IMR-90 (cell line): ENCODE results near the gene ANK2. TPM values are rescaled to one million over a fixed set of nuclear protein-coding genes. Genes with fewer than 3 reads are reported as not detected.

Experiments used
- ATAC-seq: fragments of 200-7000 bp; cut with Tn5 transposase; 2 replicates; pipeline ENCODE4 v1.9.1; 2020; ENCODE audit warnings: low read depth, mild to moderate bottlenecking, moderate library complexity
- BruUV-seq: library from RNA; stranded (reverse); fragments of 400-500 nt; replicated peaks from 2 replicates; lab custom pipeline; 2021; lab: Mats Ljungman, UMichigan
- CTCF ChIA-PET: fragments of 300-600 bp; formaldehyde crosslinking; extraction: SDS; loops from one replicate; lab custom pipeline; 2021; ENCODE audit warnings: antibody characterized with exemption; lab: Yijun Ruan, JAX
- POLR2A ChIA-PET: fragments of 300-600 bp; sonication (Branson Sonifier 250); formaldehyde crosslinking; loops from one replicate; lab custom pipeline; 2022; ENCODE audit warnings: antibody characterized with exemption; ENCODE audit not compliant: unreplicated experiment; lab: Charles Lee
- DNase-seq: peaks from one replicate; pipeline ENCODE4 v3.0.0; 2013
- H2AFZ ChIP-seq: replicated peaks from 2 replicates; pipeline ENCODE3; 2013; ENCODE audit warnings: low read length, mild to moderate bottlenecking; ENCODE audit not compliant: poor library complexity
- H2AK5ac ChIP-seq: 2 replicates; pipeline ENCODE4 v1.6.1; 2013; ENCODE audit warnings: low read depth, low read length, inconsistent platforms
- H2AK9ac ChIP-seq: replicated peaks from 2 replicates; pipeline ENCODE3; 2013; ENCODE audit warnings: mild to moderate bottlenecking, low read depth, low read length, moderate library complexity; ENCODE audit not compliant: poor library complexity
- H2BK120ac ChIP-seq: 2 replicates; pipeline ENCODE4 v1.6.1; 2013; ENCODE audit warnings: low read depth, low read length, inconsistent platforms
- H2BK15ac ChIP-seq: 3 replicates; pipeline ENCODE4 v1.6.1; 2013; ENCODE audit warnings: low read depth, low read length, inconsistent platforms
- H2BK20ac ChIP-seq: 2 replicates; pipeline ENCODE4 v1.6.1; 2013; ENCODE audit warnings: low read depth, mild to moderate bottlenecking, inconsistent platforms, low read length, moderate library complexity
- H2BK5ac ChIP-seq: 2 replicates; pipeline ENCODE4 v1.6.1; 2013; ENCODE audit warnings: mild to moderate bottlenecking, low read depth, low read length, inconsistent platforms; ENCODE audit not compliant: poor library complexity, severe bottlenecking
- H3K14ac ChIP-seq: replicated peaks from 2 replicates; pipeline ENCODE4 v1.6.1; 2013; ENCODE audit warnings: low read depth, low read length, inconsistent platforms
- H3K18ac ChIP-seq: 2 replicates; pipeline ENCODE4 v1.6.1; 2013; ENCODE audit warnings: low read depth, low read length, control low read depth
- H3K23ac ChIP-seq: 2 replicates; pipeline ENCODE4 v1.6.1; 2013; ENCODE audit warnings: low read depth, low read length, inconsistent platforms
- H3K27ac ChIP-seq: 2 replicates; pipeline ENCODE4 v1.5.1; 2013; ENCODE audit warnings: mild to moderate bottlenecking, control low read depth, low read length; ENCODE audit not compliant: insufficient read depth
- H3K27me3 ChIP-seq: 2 replicates; pipeline ENCODE4 v1.6.1; 2013; ENCODE audit warnings: low read length; ENCODE audit not compliant: control insufficient read depth, insufficient read depth
- H3K36me3 ChIP-seq: 2 replicates; pipeline ENCODE4 v1.6.1; 2013; ENCODE audit warnings: low read length, mixed read lengths; ENCODE audit not compliant: control insufficient read depth, insufficient read depth
- H3K4ac ChIP-seq: 2 replicates; pipeline ENCODE4 v1.6.1; 2013; ENCODE audit warnings: low read depth, low read length, inconsistent platforms
- H3K4me1 ChIP-seq: 2 replicates; pipeline ENCODE4 v1.6.1; 2013; ENCODE audit warnings: low read length, mixed read lengths; ENCODE audit not compliant: control insufficient read depth, insufficient read depth
- H3K4me2 ChIP-seq: 2 replicates; pipeline ENCODE4 v1.6.1; 2013; ENCODE audit warnings: low read depth, mild to moderate bottlenecking, control low read depth, low read length, moderate library complexity
- H3K4me3 ChIP-seq: 2 replicates; pipeline ENCODE4 v1.5.1; 2013; ENCODE audit warnings: low read depth, mild to moderate bottlenecking, control low read depth, low read length, moderate library complexity; ENCODE audit not compliant: insufficient read depth
- H3K56ac ChIP-seq: 2 replicates; pipeline ENCODE4 v1.6.1; 2013; ENCODE audit warnings: low read length, inconsistent platforms; ENCODE audit not compliant: insufficient read depth; ENCODE audit errors: extremely low read depth
- H3K79me1 ChIP-seq, 2 experiments: 2 replicates each; pipeline ENCODE4 v1.6.1; 2013; ENCODE audit warnings: low read length in 2 of 2, inconsistent platforms in 1 of 2, low read depth in 1 of 2
- H3K9ac ChIP-seq: 2 replicates; pipeline ENCODE4 v1.6.1; 2013; ENCODE audit warnings: low read depth, low read length, control low read depth
- H3K9me1 ChIP-seq: 2 replicates; pipeline ENCODE4 v1.6.1; 2013; ENCODE audit warnings: low read length, inconsistent platforms; ENCODE audit not compliant: insufficient read depth
- H3K9me3 ChIP-seq: 2 replicates; pipeline ENCODE4 v1.6.1; 2013; ENCODE audit warnings: low read length; ENCODE audit not compliant: control insufficient read depth, insufficient read depth
- H4K20me1 ChIP-seq: 2 replicates; pipeline ENCODE4 v1.6.1; 2013; ENCODE audit warnings: low read length, inconsistent platforms; ENCODE audit not compliant: insufficient read depth
- H4K5ac ChIP-seq: 2 replicates; pipeline ENCODE4 v1.6.1; 2013; ENCODE audit warnings: mild to moderate bottlenecking, low read depth, low read length, control low read depth
- H4K8ac ChIP-seq, 2 experiments: 2 replicates each; pipeline ENCODE4 v1.6.1; 2013; ENCODE audit warnings: low read depth in 2 of 2, low read length in 2 of 2, control low read depth in 1 of 2, inconsistent platforms in 1 of 2
- H4K91ac ChIP-seq: 2 replicates; pipeline ENCODE4 v1.6.1; 2013; ENCODE audit warnings: low read depth, low read length, inconsistent platforms; ENCODE audit not compliant: insufficient read depth
- MAFK ChIP-seq: IDR thresholded peaks from 2 replicates; pipeline ENCODE4 v1.6.1; 2012; ENCODE audit warnings: low read depth, low read length, improper control_type of control experiment
- SMC3 ChIP-seq: fragments of 150-350 bp; IDR thresholded peaks from 2 replicates; pipeline ENCODE4 v1.6.1; 2016; ENCODE audit warnings: low read depth, mild to moderate bottlenecking, antibody characterized with exemption, low read length, moderate library complexity
- WGBS, 2 experiments: methylation state at CpG; one replicate each; pipeline versions ENCODE4 v1.1.5 to v1.1.7; 2013; ENCODE audit warnings: missing lambda C conversion rate in 2 of 2; ENCODE audit not compliant: insufficient read length in 1 of 2; ENCODE audit errors: extremely low coverage in 2 of 2; 5-methylcytosine and 5-hydroxymethylcytosine counted together
- dilution Hi-C: fragments of 300-500 bp; cut with HindIII; formaldehyde crosslinking; loops from one replicate; pipeline ENCODE4 v1.14.3; 2018; ENCODE audit warnings: low sequenced_read_pairs; ENCODE audit not compliant: unreplicated experiment
- in situ Hi-C: fragments of 300-500 bp; cut with MboI; formaldehyde crosslinking; loops from 3 replicates; pipeline ENCODE4 v1.14.3; 2019; ENCODE audit warnings: low sequenced_read_pairs, inconsistent platforms, mixed read lengths
- intact Hi-C: fragments of 100-400 bp; cut with micrococcal nuclease; formaldehyde crosslinking; loops from 2 replicates; pipeline ENCODE4 v1.10.0; 2022
- polyA plus RNA-seq, 3 experiments: library from polyadenylated mRNA; depleted of rRNA; stranded (reverse); fragments of >200 nt; gene quantifications; 2 replicates each; pipeline ENCODE4 v1.2.3, GENCODE V29; 2012; ENCODE audit warnings: low replicate concordance in 1 of 3
- total RNA-seq: library from RNA; depleted of rRNA; stranded (reverse); fragments of >200 nt; gene quantifications from 2 replicates; pipeline ENCODE4 v1.2.3, GENCODE V29; 2012
- TF ChIP-seq, protein P1 (sequence below): conservative IDR thresholded peaks from 2 replicates; pipeline ENCODE4 v1.5.1; 2012; ENCODE audit warnings: mild to moderate bottlenecking, low read depth, low read length, improper control_type of control experiment

ANK2 gene
- total and polyA plus RNA-seq, 2 of the 4 experiments (the other 2 are of a cell fraction), result 0.82 to 6.6 TPM

DNA sequence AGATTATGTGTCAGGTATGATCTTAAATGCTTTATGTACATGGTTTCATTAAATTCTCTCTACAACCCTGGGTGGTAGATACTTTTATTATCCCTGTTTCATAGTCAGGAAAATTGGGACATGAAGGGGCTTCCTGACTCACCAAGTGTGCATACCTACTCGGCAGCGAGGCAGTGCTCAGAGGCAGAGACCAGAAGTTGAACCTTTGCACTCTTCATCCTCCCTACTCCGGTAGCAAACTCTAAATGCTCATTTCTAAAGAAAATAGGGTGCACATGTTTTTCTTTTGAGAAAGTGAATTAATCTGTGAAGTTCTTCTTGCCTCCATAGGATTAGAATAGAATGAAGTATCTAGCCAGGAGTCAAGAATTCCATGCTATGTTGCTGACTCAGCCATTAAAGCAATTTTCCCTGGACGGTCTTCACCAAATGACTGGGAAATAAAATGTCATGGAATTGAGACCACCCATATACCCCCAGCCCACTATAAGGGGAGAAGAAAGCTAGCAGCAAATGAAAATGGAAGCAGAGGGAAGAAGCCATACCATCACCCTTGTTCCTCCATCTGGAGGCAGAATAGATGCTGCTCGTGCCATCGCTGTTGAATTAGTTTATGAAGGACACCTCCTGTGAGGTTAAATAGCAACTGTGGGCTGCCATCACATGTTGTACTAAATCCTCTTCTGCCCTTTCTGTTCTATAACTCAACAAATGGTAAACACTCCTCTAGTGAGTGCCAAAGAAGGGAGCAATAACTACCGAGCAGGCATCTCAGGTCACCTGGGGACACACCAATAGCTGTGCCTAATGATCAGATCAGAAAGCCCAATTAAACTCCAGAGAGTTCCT, 356.6 kb downstream of the ANK2 start:
- Histone ChIP-seq H2AK9ac (no peak overlapping the region), H2AFZ (no peak overlapping the region), H4K8ac (no peak overlapping the region), H2BK20ac (no peak overlapping the region), H3K14ac (no peak overlapping the region), H3K27ac (no peak overlapping the region), H3K27me3 (no peaks in the 10 kb centered on the region), H3K56ac (no peak overlapping the region), H4K91ac (no peak overlapping the region), H3K79me1 (no peaks in the 10 kb centered on the region), H3K9me3 (no peaks in the 10 kb centered on the region), H3K4me1 (no peaks in the 10 kb centered on the region), H2BK120ac (no peak overlapping the region), H3K4me2 (no peak overlapping the region), H2BK15ac (no peak overlapping the region), H3K18ac (no peak overlapping the region), H3K36me3 (no peaks in the 10 kb centered on the region), H2AK5ac (no peak overlapping the region), H3K4ac (no peak overlapping the region), H4K20me1 (no peaks in the 10 kb centered on the region), H3K4me3 (no peak overlapping the region), H2BK5ac (no peak overlapping the region), H3K9ac (no peak overlapping the region), H3K9me1 (peaks cover 4% of the 10 kb centered on the region), H3K23ac (no peak overlapping the region), H4K5ac (no peak overlapping the region)
- ChIA-PET POLR2A (no interaction called here), CTCF (no interaction called here)
- in situ Hi-C loops (loop anchor here (10.0 kb wide), 1 partner anchor 369 kb away; no protein-coding TSS in a partner anchor), intact Hi-C loops (no loop called here), dilution Hi-C loops (no loop called here)
- DNase-seq (no peak), ATAC-seq (no peak)
- 71% methylated on average over 1 of the region's 7 CpGs; no CpG with 5 or more reads in 1 of the 2 experiments for WGBS, 2 experiments
- TF ChIP-seq, protein P1, sequence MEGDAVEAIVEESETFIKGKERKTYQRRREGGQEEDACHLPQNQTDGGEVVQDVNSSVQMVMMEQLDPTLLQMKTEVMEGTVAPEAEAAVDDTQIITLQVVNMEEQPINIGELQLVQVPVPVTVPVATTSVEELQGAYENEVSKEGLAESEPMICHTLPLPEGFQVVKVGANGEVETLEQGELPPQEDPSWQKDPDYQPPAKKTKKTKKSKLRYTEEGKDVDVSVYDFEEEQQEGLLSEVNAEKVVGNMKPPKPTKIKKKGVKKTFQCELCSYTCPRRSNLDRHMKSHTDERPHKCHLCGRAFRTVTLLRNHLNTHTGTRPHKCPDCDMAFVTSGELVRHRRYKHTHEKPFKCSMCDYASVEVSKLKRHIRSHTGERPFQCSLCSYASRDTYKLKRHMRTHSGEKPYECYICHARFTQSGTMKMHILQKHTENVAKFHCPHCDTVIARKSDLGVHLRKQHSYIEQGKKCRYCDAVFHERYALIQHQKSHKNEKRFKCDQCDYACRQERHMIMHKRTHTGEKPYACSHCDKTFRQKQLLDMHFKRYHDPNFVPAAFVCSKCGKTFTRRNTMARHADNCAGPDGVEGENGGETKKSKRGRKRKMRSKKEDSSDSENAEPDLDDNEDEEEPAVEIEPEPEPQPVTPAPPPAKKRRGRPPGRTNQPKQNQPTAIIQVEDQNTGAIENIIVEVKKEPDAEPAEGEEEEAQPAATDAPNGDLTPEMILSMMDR, result no peak
- TF ChIP-seq MAFK, result peak; percentile 83
- no peak for TF ChIP-seq SMC3
- no TSS peak for BruUV-seq
